ES-I3 (cell line): ENCODE results near the gene NBDY.
"Not testable (repeated sequence)": the region's sequence is repeated elsewhere in the genome, so short reads cannot be mapped to it uniquely, and the experiment has no call there.

Experiments used
- H3K36me3 ChIP-seq: 2 replicates; pipeline ENCODE4 v1.6.1; 2013; ENCODE audit warnings: mild to moderate bottlenecking, low read length, control low read depth, moderate library complexity; ENCODE audit not compliant: insufficient read depth
- H3K4me1 ChIP-seq: 2 replicates; pipeline ENCODE4 v1.6.1; 2013; ENCODE audit warnings: mild to moderate bottlenecking, control low read depth, low read length; ENCODE audit not compliant: insufficient read depth
- H3K9ac ChIP-seq: 2 replicates; pipeline ENCODE4 v1.6.1; 2013; ENCODE audit warnings: low read depth, mild to moderate bottlenecking, low read length, moderate library complexity
- H3K9me3 ChIP-seq: 2 replicates; pipeline ENCODE4 v1.6.1; 2013; ENCODE audit warnings: mild to moderate bottlenecking, low read length, moderate library complexity; ENCODE audit not compliant: control insufficient read depth, insufficient read depth

NBDY gene

GRCh38 chrX:56760410-56761124 lies 31.5 kb downstream of the NBDY start:
- H3K36me3 ChIP-seq, H3K9ac ChIP-seq, H3K9me3 ChIP-seq: not testable (repeated sequence)
- peaks cover 11% of the 10 kb centered on the region for H3K4me1 ChIP-seq

- Histone ChIP-seq H3K9me3 (no peaks in the 10 kb centered on the region), H3K9ac (no peak overlapping the region), H3K36me3 (peaks cover 4% of the 10 kb centered on the region), H3K4me1 (peaks cover 17% of the 10 kb centered on the region)
Measured at GRCh38 chrX:56761167-56761566, 32.1 kb downstream of the NBDY start.

GRCh38 chrX:56762220-56762619 lies 33.2 kb downstream of the NBDY start:
- peaks cover 20% of the 10 kb centered on the region for H3K4me1 ChIP-seq
- H3K36me3 ChIP-seq = peaks cover 4% of the 10 kb centered on the region
- no peaks in the 10 kb centered on the region for H3K9me3 ChIP-seq
- H3K9ac ChIP-seq = no peak overlapping the region

DNA sequence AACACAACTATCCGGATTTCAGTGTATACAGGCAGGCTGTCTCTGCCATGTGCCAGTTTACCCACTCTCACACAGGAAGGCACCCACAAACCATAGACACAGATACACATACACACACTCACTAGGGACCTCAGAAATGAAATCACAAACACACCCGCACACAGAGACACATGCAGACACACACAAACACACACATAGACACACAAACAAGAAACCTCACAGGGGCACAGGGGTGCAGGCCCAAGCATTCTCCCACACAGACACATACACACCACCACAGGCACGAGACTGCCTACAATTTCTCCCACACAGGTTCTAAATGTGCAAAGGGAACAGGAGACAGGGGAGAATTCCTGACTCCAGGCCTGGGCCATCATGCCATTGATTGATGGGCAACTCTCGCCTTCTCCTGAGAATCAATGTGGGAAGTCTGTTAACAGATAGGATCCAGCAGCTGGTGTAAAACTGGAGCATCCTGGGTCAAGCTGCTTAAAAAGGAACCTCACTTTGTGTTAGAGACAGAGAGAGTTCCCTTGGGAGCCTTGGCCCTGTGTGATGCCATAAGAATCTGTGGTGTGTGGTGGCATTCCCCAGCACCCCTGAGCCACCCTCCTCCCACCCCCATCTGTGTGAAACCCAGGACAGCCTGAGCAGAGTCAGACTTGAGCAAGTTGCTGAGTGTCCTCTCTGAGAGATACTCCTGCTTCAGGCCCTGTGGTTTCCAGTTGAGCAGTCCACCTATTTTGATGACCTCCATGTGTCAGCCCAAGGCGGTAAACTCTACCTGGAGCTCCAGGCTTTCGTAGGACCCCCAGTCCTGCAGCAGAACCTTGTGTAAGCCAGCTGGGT lies 33.9 kb downstream of the NBDY start:
- Histone ChIP-seq H3K9me3 (no peaks in the 10 kb centered on the region), H3K36me3 (peaks cover 4% of the 10 kb centered on the region), H3K4me1 (peaks cover 20% of the 10 kb centered on the region), H3K9ac (no peak overlapping the region)

GRCh38 chrX:56763556-56764152 lies 34.6 kb downstream of the NBDY start:
- H3K9ac ChIP-seq = no peak overlapping the region
- peaks cover 4% of the 10 kb centered on the region for H3K36me3 ChIP-seq
- peaks cover 20% of the 10 kb centered on the region for H3K4me1 ChIP-seq
- H3K9me3 ChIP-seq = no peaks in the 10 kb centered on the region

- no peak overlapping the region; the same call in 1 of the 2 replicates for H3K9ac ChIP-seq
- no peaks in the 10 kb centered on the region for H3K9me3 ChIP-seq
- H3K36me3 ChIP-seq = peaks cover 4% of the 10 kb centered on the region
- H3K4me1 ChIP-seq = peaks cover 20% of the 10 kb centered on the region
Measured at GRCh38 chrX:56764153-56764974, 35.3 kb downstream of the NBDY start.

DNA sequence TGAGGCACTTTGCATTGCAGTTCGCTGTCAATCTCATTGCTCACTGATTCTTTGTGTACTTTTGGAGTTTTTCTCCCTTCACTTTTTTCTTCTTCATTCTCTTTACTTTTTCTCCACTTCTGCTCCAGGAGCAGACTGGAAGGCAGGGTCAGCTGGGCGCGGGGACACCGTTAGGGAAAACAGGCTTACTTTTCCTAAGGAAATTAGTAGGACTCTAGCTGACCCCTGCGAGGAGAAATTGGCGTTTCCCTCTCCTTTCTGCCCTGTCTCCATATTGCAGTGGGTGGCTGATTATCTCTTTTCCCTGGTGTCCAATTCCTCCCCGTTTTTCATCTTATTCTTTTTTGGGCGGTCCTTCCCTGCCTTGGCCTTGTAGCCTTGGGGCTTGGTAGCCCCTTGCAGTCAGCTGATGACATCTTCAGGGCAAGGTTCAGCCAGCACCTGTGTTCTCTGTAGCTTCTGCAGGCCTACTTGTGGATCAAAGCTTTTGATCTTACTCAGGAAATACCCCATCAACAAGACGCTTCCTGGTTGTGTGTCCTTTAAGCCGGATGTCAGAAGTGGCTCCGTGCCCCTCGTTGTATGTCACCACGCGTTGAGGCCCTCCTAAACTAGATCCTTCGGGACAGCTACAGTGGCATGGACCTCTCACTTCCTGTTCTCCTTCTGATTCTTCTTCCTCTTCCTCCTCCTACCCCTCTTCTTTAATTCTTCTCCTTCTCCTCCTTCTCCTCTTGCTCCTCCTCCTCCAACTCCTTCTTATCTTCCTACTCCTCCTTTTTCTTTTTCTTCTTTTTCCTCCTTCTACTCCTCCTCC lies 36.1 kb downstream of the NBDY start:
- Histone ChIP-seq H3K9ac (no peak overlapping the region), H3K36me3 (peaks cover 4% of the 10 kb centered on the region), H3K4me1 (peaks cover 20% of the 10 kb centered on the region), H3K9me3 (no peaks in the 10 kb centered on the region)

GRCh38 chrX:56765811-56766553 lies 36.9 kb downstream of the NBDY start:
- Histone ChIP-seq H3K9ac (no peak overlapping the region), H3K9me3 (no peaks in the 10 kb centered on the region), H3K36me3 (peaks cover 4% of the 10 kb centered on the region), H3K4me1 (peaks cover 20% of the 10 kb centered on the region)

GRCh38 chrX:56766554-56767347 lies 37.7 kb downstream of the NBDY start:
- H3K9me3 ChIP-seq = no peaks in the 10 kb centered on the region
- H3K4me1 ChIP-seq = peaks cover 20% of the 10 kb centered on the region
- H3K9ac ChIP-seq = no peak overlapping the region
- H3K36me3 ChIP-seq = peaks cover 4% of the 10 kb centered on the region

DNA sequence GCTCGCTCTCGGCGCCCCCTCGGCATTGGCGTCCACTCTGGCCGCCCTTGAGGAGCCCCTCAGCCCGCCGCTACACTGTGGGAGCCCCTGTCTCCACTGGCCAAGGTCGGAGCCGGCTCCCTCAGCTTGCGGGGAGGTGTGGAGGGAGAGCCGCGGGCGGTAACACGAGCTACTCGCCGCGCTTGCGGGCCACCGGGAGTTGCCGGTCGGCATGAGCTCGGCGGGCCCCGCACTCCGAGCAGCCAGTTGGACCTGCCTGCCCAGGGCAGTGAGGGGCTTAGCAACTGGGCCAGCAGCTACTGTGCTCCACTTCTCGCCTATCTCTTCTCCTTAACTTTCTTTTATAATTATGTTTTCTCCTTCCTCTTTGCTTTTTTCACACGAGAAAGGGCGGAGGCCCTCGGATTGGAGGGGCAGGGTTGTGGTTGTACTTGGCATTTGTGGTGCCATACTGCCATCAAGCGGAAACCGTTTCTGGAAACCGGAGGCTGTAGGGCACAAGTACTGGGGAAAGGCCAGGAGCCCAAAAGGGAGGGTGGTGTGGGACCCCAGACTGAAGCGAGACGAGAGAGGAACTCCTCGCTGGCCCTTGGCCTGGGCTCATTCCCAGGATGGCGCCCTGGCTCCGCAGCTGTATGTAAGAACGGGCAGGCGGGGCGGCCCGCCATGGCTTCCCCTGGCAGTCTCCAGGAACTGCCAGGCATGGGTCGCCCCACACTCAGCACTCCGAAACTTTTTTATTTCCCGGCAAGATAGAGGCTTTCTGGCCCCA lies 38.5 kb downstream of the NBDY start:
- H3K9me3 ChIP-seq, H3K36me3 ChIP-seq, H3K9ac ChIP-seq: not testable (repeated sequence)
- peaks cover 20% of the 10 kb centered on the region for H3K4me1 ChIP-seq

DNA sequence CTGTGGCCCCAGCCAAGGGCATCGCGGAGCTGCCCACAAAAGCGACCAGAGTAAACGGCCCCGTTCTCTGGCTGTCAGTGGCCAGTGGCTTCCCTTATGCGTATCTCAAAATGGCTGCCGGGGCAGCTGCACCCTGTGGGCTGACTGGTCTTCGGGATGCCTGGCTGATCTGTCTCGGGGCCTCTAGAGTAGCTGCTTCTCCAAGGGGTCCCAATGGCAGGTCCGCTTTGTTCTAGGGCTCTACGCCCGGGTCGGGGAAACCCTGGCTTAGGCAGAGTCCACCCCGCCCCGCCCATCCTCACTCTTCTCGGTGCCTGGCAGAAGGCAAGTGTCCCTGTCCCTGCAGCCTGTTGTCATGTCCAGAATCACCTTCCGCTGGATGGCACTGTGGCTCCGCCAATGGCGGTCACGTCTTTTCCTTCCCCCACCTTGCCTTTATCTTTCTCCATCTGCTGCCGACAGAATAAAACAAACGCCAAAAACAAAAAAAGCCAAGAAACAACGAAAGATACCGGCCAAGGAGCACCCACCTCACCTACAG lies 39.1 kb downstream of the NBDY start:
- H3K4me1 ChIP-seq = peaks cover 20% of the 10 kb centered on the region
- H3K9me3 ChIP-seq, H3K36me3 ChIP-seq, H3K9ac ChIP-seq: not testable (repeated sequence)
